Testis (tissue), 3 donors: Measurements from ENCODE around the gene MYO15B. TPM values are rescaled to one million over a fixed set of nuclear protein-coding genes. Genes with fewer than 3 reads are reported as not detected.

Experiments used
- DNase-seq: peaks from one replicate; pipeline ENCODE4 v3.0.0-alpha.2; 2019
- H3K27ac ChIP-seq, 2 donors: fragments of 200-600 bp; sonication (generic); one replicate each; pipeline ENCODE4 v1.5.1; 2019
- H3K27me3 ChIP-seq: fragments of 200-600 bp; sonication (generic); one replicate; pipeline ENCODE4 v1.5.1; 2019
- H3K36me3 ChIP-seq: fragments of 200-600 bp; sonication (generic); one replicate; pipeline ENCODE4 v1.5.1; 2017; ENCODE audit warnings: low read depth; ENCODE audit errors: missing control alignments
- H3K4me1 ChIP-seq: fragments of 200-600 bp; sonication (generic); one replicate; pipeline ENCODE4 v1.5.1; 2019
- H3K4me3 ChIP-seq, 2 donors: fragments of 200-600 bp; sonication (generic); one replicate each; pipeline ENCODE4 v1.5.1; 2017 to 2019
- H3K9me3 ChIP-seq: fragments of 200-600 bp; sonication (generic); one replicate; pipeline ENCODE4 v1.5.1; 2017
- POLR2A ChIP-seq: fragments of 450-650 bp; IDR thresholded peaks from one replicate; pipeline ENCODE4 v1.6.1; 2017; ENCODE audit warnings: antibody characterized with exemption, mild to moderate bottlenecking, moderate library complexity
- WGBS, 2 donors: methylation state at CpG; one replicate each; pipeline ENCODE4 v1.1.5; 2018; 5-methylcytosine and 5-hydroxymethylcytosine counted together
- intact Hi-C: fragments of 100-400 bp; cut with DNase I; formaldehyde crosslinking; loops from one replicate; pipeline ENCODE4 v1.15.1; 2023; ENCODE audit warnings: low total_unique reads
- polyA plus RNA-seq: library from polyadenylated mRNA; stranded (reverse); fragments of 350-450 nt; fragmentation: Illumina TruSeq; extraction: RNeasy Lipid Tissue Mini Kit (QIAGEN cat#74804); gene quantifications from one replicate; pipeline ENCODE4 v1.2.3, GENCODE V29; 2014; ENCODE audit warnings: low read depth, low replicate concordance; ENCODE audit not compliant: insufficient read depth
- total RNA-seq, 2 donors: library from RNA; depleted of rRNA; stranded (reverse); fragments of >200 nt; gene quantifications; one replicate each; pipeline ENCODE4 v1.2.3, GENCODE V29; 2016
- TF ChIP-seq, protein P1 (sequence below), 3 experiments: fragments of 450-650 bp in 2 of 3; fragments of 200-600 bp in 1 of 3; sonication (generic) in 1 of 3; IDR thresholded peaks; one replicate each; pipeline ENCODE4 v1.5.1; 2016 to 2019; ENCODE audit warnings: antibody characterized with exemption in 3 of 3, mild to moderate bottlenecking in 2 of 3, moderate library complexity in 1 of 3

Gene MYO15B
- total and polyA plus RNA-seq, 3 donors from 2014 or later, result 70.4 to 142 (median 139) TPM

DNA sequence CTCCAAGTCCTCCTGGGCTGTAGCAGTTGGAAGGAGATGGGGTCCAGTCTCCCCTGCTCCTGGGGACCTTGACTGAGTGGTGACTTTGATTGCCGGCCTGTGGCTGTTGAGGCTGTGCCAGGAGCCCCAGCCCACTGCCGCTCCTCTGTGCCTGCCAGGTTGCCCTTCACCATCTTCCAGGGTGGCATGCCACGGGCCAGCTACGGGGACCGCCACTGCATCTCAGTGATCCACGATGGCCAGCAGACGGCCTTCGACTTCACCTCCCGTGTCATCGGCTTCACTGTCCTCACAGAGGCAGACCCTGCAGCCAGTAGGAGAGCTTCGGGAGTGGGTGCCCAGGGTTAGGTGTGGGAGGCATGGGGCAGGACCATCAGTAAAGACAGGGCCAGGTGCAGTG lies 23.4 kb upstream of the MYO15B start:
- TF ChIP-seq, protein P1, sequence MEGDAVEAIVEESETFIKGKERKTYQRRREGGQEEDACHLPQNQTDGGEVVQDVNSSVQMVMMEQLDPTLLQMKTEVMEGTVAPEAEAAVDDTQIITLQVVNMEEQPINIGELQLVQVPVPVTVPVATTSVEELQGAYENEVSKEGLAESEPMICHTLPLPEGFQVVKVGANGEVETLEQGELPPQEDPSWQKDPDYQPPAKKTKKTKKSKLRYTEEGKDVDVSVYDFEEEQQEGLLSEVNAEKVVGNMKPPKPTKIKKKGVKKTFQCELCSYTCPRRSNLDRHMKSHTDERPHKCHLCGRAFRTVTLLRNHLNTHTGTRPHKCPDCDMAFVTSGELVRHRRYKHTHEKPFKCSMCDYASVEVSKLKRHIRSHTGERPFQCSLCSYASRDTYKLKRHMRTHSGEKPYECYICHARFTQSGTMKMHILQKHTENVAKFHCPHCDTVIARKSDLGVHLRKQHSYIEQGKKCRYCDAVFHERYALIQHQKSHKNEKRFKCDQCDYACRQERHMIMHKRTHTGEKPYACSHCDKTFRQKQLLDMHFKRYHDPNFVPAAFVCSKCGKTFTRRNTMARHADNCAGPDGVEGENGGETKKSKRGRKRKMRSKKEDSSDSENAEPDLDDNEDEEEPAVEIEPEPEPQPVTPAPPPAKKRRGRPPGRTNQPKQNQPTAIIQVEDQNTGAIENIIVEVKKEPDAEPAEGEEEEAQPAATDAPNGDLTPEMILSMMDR (IDR thresholded peaks at IDR 0.05), result no peak
- no peak for TF ChIP-seq POLR2A
- Histone ChIP-seq H3K27ac (no peak overlapping the region), H3K27me3 (no peaks in the 10 kb centered on the region), H3K9me3 (no peaks in the 10 kb centered on the region), H3K4me1 (peaks cover 4% of the 10 kb centered on the region), H3K4me3 (no peak overlapping the region), H3K36me3 (no peaks in the 10 kb centered on the region)
- intact Hi-C loops, result no loop called here
- WGBS, 2 donors, result 95 to 98% methylated on average over 9 to 11 of the region's 11 CpGs
- DNase-seq, result no peak

DNA sequence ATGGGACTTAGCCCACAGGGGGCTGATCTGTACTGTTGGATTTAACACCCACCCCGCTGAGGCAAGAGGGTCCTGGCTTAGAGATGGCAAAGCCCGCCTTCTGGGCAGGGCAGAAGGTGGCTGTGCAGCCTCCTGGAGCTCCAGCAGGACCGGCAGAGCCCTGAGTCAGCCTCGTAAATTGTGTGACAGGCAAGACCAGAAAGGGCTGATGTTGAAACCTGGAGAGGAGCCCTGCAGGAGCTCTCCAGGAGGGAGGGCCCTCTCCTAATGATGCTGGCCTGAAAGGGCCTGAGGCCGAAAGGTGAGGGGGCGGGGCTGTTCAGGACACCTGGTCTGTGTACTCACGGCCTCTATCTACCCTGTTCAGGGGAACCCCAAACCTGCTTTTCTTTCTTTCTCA lies 22.5 kb upstream of the MYO15B start:
- no peak overlapping the region for H3K4me3 ChIP-seq
- H3K36me3 ChIP-seq, result no peaks in the 10 kb centered on the region
- no peak overlapping the region for H3K27ac ChIP-seq
- intact Hi-C loops, result no loop called here
- H3K27me3 ChIP-seq, result no peaks in the 10 kb centered on the region
- TF ChIP-seq POLR2A, result no peak
- TF ChIP-seq, protein P1 (IDR thresholded peaks at IDR 0.05), result no peak
- no peak for DNase-seq
- peaks cover 4% of the 10 kb centered on the region for H3K4me1 ChIP-seq
- 84 to 97% methylated on average over 6 to 7 of the region's 7 CpGs for WGBS, 2 donors
- no peaks in the 10 kb centered on the region for H3K9me3 ChIP-seq

DNA sequence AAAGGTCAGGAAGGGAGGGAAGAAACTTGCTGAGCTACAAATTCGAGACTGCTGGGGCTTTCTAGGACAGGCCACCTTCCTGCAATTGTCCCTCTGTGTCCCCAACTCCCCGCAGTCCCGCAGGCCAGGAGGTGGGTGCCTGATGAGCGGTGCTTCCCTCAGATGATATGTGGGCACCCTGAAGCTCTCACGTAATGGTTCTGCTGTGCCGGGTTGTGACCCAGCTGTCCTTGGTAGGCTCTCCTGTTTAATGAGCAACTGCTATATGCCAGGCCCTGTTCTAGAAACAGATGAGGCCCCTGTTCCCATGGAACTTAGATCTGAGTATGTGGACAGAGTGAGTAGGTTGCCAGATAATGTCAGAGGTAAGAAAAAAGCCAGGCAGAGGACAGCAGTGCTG lies 22.0 kb upstream of the MYO15B start:
- no peak for DNase-seq
- H3K36me3 ChIP-seq, result no peaks in the 10 kb centered on the region
- intact Hi-C loops, result no loop called here
- no peak overlapping the region for H3K27ac ChIP-seq
- no peaks in the 10 kb centered on the region for H3K27me3 ChIP-seq
- H3K4me1 ChIP-seq, result peaks cover 4% of the 10 kb centered on the region
- 78 to 90% methylated on average over 5 to 6 of the region's 6 CpGs for WGBS, 2 donors
- no peak overlapping the region for H3K4me3 ChIP-seq
- no peaks in the 10 kb centered on the region for H3K9me3 ChIP-seq
- TF ChIP-seq, protein P1 (IDR thresholded peaks at IDR 0.05), result no peak
- TF ChIP-seq POLR2A, result no peak

DNA sequence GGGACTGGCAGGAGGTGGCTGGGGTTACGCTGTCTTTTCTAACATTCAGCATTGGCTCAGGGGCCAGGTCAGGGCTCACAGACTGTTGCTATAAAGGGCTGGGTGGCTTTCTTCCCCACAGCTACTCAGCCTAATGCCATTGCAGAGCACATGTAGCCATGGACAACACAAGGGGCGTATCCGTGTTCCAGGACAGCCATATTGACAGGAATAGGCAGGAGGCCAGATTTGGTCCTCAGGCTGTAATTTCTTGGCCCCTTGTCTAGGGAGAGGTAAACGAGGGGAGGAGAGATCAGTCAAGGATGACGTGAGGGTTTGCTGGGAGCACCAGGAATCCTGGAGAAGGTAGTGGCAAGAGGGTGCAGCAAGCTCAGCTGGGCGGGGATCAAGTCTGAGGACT lies 21.2 kb upstream of the MYO15B start:
- Histone ChIP-seq H3K4me3 (no peak overlapping the region), H3K27ac (no peak overlapping the region), H3K36me3 (no peaks in the 10 kb centered on the region), H3K27me3 (no peaks in the 10 kb centered on the region), H3K4me1 (peaks cover 4% of the 10 kb centered on the region), H3K9me3 (no peaks in the 10 kb centered on the region)
- intact Hi-C loops, result no loop called here
- 91 to 96% methylated on average over 6 of the region's 6 CpGs for WGBS, 2 donors
- TF ChIP-seq, protein P1 (IDR thresholded peaks at IDR 0.05), result no peak
- no peak for TF ChIP-seq POLR2A
- no peak for DNase-seq

DNA sequence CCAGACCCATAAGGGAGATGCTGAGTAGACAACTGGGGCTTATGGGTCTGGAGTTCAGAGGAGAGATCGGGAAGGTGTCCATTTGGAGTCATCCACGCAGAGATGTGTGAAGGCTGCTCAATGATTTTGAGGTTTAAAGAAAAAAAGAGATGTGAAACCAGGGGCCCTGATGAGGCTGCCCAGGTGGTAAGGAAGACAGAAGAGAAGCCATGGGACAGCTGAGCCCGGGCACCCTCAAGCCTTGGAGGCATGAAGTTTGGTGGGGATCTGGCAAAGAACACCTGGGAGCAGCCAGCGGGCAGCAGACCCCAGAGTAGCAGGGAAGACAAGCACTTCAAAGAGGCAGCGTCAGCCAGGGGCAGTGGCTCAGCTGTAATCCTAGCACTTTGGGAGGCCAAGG lies 20.8 kb upstream of the MYO15B start:
- Histone ChIP-seq H3K9me3 (no peaks in the 10 kb centered on the region), H3K4me1 (peaks cover 4% of the 10 kb centered on the region), H3K36me3 (no peaks in the 10 kb centered on the region), H3K4me3 (no peak overlapping the region), H3K27me3 (no peaks in the 10 kb centered on the region), H3K27ac (no peak overlapping the region)
- DNase-seq, result no peak
- WGBS, 2 donors, result 76 to 96% methylated on average over 5 of the region's 5 CpGs
- TF ChIP-seq, protein P1 (IDR thresholded peaks at IDR 0.05), result no peak
- TF ChIP-seq POLR2A, result no peak
- intact Hi-C loops, result no loop called here
